A673 (cell line): ENCODE measurements around the gene SLC44A2. TPM values are rescaled to one million over a fixed set of nuclear protein-coding genes. Genes with fewer than 3 reads are reported as not detected.

Experiments
- BruUV-seq: library from RNA; stranded (reverse); fragments of 400-500 nt; replicated peaks from 2 replicates; lab custom pipeline; 2021; lab: Mats Ljungman, UMichigan
- CTCF ChIA-PET: fragments of 300-600 bp; sonication (Branson Sonifier 250); formaldehyde crosslinking; loops from one replicate; lab custom pipeline; 2022; ENCODE audit warnings: antibody characterized with exemption; lab: Charles Lee
- POLR2A ChIA-PET: fragments of 300-600 bp; sonication (Branson Sonifier 250); formaldehyde crosslinking; loops from one replicate; lab custom pipeline; 2022; ENCODE audit warnings: antibody characterized with exemption; ENCODE audit not compliant: low non-redundant PET; lab: Charles Lee
- DNase-seq: peaks from one replicate; pipeline ENCODE4 v3.0.0-alpha.2; 2015; ENCODE audit warnings: low spot score
- H3K27ac ChIP-seq: fragments of 200-600 bp; sonication (generic); 2 replicates; pipeline ENCODE4 v1.5.1; 2016; ENCODE audit warnings: mixed run types, low read depth, mild to moderate bottlenecking, mixed read lengths, antibody characterized with exemption, low read length; ENCODE audit not compliant: poor library complexity, severe bottlenecking
- H3K27me3 ChIP-seq: fragments of 200-600 bp; sonication (generic); replicated peaks from 2 replicates; pipeline ENCODE4 v1.6.1; 2017; ENCODE audit warnings: mixed run types, low read depth, mild to moderate bottlenecking, mixed read lengths, antibody characterized with exemption, low read length; ENCODE audit not compliant: insufficient read depth, poor library complexity
- H3K36me3 ChIP-seq: fragments of 200-600 bp; sonication (generic); 2 replicates; pipeline ENCODE4 v1.6.1; 2016; ENCODE audit warnings: mixed run types, mild to moderate bottlenecking, mixed read lengths, antibody characterized with exemption, low read length; ENCODE audit not compliant: insufficient read depth, poor library complexity, severe bottlenecking
- H3K4me1 ChIP-seq: fragments of 200-600 bp; sonication (generic); 2 replicates; pipeline ENCODE4 v1.6.1; 2017; ENCODE audit warnings: mixed run types, mild to moderate bottlenecking, mixed read lengths, antibody characterized with exemption, low read length; ENCODE audit not compliant: insufficient read depth, poor library complexity, severe bottlenecking
- H3K4me3 ChIP-seq: fragments of 200-600 bp; sonication (generic); 2 replicates; pipeline ENCODE4 v1.5.1; 2016; ENCODE audit warnings: low read depth, mixed run types, mild to moderate bottlenecking, mixed read lengths, low read length; ENCODE audit not compliant: poor library complexity, severe bottlenecking
- H3K9me3 ChIP-seq: fragments of 200-600 bp; sonication (generic); 2 replicates; pipeline ENCODE4 v1.6.1; 2016; ENCODE audit warnings: mixed run types, low read depth, mild to moderate bottlenecking, mixed read lengths, antibody characterized with exemption, low read length; ENCODE audit not compliant: poor library complexity, severe bottlenecking
- EZH2 ChIP-seq: fragments of 200-600 bp; sonication (generic); IDR thresholded peaks from 2 replicates; pipeline ENCODE4 v1.6.1; 2017; ENCODE audit warnings: borderline replicate concordance, low read depth, mild to moderate bottlenecking, mixed read lengths, antibody characterized with exemption, low read length; ENCODE audit not compliant: poor library complexity, severe bottlenecking
- intact Hi-C: fragments of 100-400 bp; cut with micrococcal nuclease; formaldehyde crosslinking; loops from one replicate; pipeline ENCODE4 v1.10.0; 2022; ENCODE audit not compliant: unreplicated experiment
- total RNA-seq: library from RNA; stranded (reverse); gene quantifications from 2 replicates; pipeline ENCODE4 v1.2.3, GENCODE V29; 2021
- TF ChIP-seq, protein P1 (sequence below): fragments of 300-800, 200-600 bp; sonication (generic); conservative IDR thresholded peaks from 2 replicates; pipeline ENCODE4 v1.5.1; 2017; ENCODE audit warnings: low read depth, mild to moderate bottlenecking, antibody characterized with exemption, low read length, moderate library complexity, mixed read lengths

SLC44A2 gene
- total RNA-seq, 1 experiment from 2014 or later = 35.4 TPM

- ChIA-PET CTCF (no interaction called here), POLR2A (no interaction called here)
- intact Hi-C loops = no loop called here
- H3K27ac ChIP-seq = no peak overlapping the region
- no TSS peak for BruUV-seq
- H3K4me1 ChIP-seq = no peaks in the 10 kb centered on the region
- no peaks in the 10 kb centered on the region for H3K9me3 ChIP-seq
- no peak for DNase-seq
- no peaks in the 10 kb centered on the region for H3K27me3 ChIP-seq
- H3K4me3 ChIP-seq = no peak overlapping the region
- TF ChIP-seq, protein P1, sequence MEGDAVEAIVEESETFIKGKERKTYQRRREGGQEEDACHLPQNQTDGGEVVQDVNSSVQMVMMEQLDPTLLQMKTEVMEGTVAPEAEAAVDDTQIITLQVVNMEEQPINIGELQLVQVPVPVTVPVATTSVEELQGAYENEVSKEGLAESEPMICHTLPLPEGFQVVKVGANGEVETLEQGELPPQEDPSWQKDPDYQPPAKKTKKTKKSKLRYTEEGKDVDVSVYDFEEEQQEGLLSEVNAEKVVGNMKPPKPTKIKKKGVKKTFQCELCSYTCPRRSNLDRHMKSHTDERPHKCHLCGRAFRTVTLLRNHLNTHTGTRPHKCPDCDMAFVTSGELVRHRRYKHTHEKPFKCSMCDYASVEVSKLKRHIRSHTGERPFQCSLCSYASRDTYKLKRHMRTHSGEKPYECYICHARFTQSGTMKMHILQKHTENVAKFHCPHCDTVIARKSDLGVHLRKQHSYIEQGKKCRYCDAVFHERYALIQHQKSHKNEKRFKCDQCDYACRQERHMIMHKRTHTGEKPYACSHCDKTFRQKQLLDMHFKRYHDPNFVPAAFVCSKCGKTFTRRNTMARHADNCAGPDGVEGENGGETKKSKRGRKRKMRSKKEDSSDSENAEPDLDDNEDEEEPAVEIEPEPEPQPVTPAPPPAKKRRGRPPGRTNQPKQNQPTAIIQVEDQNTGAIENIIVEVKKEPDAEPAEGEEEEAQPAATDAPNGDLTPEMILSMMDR = no peak
- TF ChIP-seq EZH2 = no peak
- no peaks in the 10 kb centered on the region for H3K36me3 ChIP-seq
Measured at GRCh38 chr19:10615429-10616023, 9.8 kb upstream of the SLC44A2 start.

GRCh38 chr19:10617409-10618121 is 7.8 kb upstream of the SLC44A2 start:
- Histone ChIP-seq H3K36me3 (no peaks in the 10 kb centered on the region), H3K27me3 (no peaks in the 10 kb centered on the region), H3K27ac (no peak overlapping the region), H3K4me1 (no peaks in the 10 kb centered on the region), H3K4me3 (no peak overlapping the region), H3K9me3 (no peaks in the 10 kb centered on the region)
- BruUV-seq = no TSS peak
- CTCF ChIA-PET = interaction anchor here (0.7 kb wide), 1 partner anchor 27 kb away, joined by 3 read pairs; no protein-coding TSS in a partner anchor
- no peak for DNase-seq
- no peak for TF ChIP-seq EZH2
- TF ChIP-seq, protein P1 = no peak
- POLR2A ChIA-PET = no interaction called here
- intact Hi-C loops = no loop called here

DNA sequence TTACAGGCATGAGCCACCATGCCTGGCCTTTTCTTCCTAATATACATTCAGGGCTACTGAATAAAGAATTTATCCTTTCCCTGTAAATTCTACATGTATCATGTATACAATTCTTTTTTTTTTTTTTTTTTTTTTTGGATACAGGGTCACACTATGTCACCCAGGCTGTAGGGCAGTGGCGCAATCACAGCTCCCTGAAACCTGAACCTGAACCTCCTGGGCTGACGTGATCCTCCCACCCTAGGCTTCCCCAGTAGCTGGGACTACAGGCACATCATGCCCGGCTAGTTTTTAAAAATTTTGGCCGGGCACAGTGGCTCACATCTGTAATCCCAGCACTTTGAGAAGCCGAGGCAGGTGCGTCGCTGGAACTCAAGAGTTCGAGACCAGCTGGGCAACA is 6.5 kb upstream of the SLC44A2 start:
- H3K4me3 ChIP-seq = no peak overlapping the region
- BruUV-seq = no TSS peak
- ChIA-PET POLR2A (interaction anchor here (0.6 kb wide), 1 partner anchor 109 kb away, joined by 4 read pairs; no protein-coding TSS in a partner anchor), CTCF (interaction anchor here (0.6 kb wide), 1 partner anchor 32 kb away, joined by 5 read pairs; no protein-coding TSS in a partner anchor)
- H3K36me3 ChIP-seq = no peaks in the 10 kb centered on the region
- TF ChIP-seq EZH2 = no peak
- DNase-seq = no peak
- no peak overlapping the region for H3K27ac ChIP-seq
- intact Hi-C loops = no loop called here
- no peaks in the 10 kb centered on the region for H3K9me3 ChIP-seq
- H3K4me1 ChIP-seq = no peaks in the 10 kb centered on the region
- no peaks in the 10 kb centered on the region for H3K27me3 ChIP-seq
